SKM-1 treated with dmso at 0.1 percent for 144 hours (cell line): Measurements from ENCODE around the gene PAX5.
"Not testable (repeated sequence)": the region's sequence is repeated elsewhere in the genome, so short reads cannot be mapped to it uniquely, and the experiment has no call there.

Experiments
- DNase-seq: peaks from one replicate; lab custom pipeline; 2025; ENCODE audit not compliant: unreplicated experiment; lab: John Stamatoyannopoulos, UW

Gene PAX5

DNA sequence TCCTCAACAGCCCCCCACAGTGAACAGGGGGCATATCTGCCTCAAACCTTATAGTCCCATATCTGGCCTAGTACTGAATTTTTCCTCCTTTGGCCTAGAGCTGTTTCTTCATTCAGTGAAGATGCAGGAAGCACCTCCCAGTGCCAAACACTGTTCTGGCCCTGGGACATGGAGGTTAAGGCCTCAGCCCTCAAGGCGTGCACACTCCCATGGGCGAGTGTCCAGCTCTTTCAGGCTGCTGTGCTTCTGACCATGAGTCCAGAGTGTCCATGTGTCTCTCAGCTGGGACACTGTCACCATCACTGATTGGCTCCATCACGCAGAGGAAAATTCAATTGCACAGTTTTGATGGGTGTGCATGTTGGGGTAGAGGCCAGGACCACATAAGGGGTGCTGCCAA, 151.5 kb downstream of the PAX5 start:
- no peak for DNase-seq

DNA sequence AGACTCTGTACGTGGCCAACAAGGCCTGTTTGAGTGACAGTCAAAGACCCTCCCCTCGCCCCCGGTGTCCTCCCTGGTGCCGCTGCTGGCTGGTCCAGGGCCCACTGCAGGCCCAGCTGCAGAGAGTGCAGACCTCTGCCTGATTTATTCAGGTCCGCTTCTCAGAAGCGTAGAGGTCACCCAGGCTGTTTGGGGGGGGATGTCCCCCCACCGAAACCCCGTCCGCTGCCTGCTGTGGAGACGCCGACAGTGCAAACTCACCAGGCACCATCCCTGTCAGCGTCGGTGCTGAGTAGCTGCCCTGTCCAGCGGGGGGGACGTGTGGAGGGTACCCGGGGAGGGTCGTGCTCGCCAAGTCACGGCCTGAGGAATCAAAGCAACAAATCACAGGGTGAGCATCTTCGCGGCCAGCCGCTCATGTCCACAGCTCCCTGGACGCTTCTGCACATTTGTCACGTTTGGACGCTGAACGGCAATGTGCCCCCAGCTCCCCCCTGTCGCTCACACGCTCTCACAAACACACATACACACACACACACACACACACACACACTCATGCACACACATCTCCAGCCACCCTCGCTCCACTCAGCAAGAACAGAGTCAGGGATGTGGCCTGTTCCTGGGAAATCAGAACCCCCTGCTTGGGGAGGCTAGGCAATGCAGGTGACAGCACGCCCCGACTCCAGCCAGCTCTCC, 152.2 kb downstream of the PAX5 start:
- DNase-seq: no peak

DNA sequence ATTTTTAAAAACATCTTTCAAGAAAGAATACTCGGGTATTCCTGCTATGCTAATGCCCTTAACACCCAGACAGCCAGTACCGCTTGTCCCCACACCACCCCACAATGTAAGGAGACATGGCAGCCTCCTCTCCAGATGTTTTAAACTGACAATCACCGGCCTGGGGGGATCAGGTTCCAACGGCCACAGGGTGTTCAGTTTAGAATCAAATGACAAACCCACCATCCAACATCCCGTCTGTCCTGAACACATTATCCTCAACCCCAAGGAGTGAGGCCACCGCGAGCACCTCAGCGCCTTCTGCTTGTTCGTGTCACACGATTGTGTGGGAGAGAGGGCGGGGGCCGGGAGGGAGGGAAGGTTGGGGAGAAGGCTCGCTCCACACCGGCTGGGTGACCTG, 152.8 kb downstream of the PAX5 start:
- no peak for DNase-seq

DNA sequence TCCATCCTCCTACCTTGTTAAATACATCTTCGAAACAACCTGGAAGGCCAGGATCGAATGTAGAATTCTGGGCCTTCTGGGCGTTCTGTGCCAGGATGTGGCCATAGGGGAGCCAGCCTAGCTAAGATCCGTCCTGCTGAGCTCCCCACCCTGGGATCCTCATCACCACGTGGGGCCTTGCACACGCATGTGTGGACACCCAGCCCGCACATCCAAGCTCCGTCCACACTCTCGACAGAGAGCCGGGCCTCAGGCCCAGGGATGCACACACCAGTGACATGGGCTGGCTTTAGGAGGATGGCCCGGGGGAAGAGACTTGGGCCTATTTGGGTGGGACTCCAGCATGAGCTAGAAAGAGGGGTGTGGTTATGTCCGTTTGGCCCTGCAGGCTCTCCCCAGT, 154.0 kb downstream of the PAX5 start:
- no peak for DNase-seq

DNA sequence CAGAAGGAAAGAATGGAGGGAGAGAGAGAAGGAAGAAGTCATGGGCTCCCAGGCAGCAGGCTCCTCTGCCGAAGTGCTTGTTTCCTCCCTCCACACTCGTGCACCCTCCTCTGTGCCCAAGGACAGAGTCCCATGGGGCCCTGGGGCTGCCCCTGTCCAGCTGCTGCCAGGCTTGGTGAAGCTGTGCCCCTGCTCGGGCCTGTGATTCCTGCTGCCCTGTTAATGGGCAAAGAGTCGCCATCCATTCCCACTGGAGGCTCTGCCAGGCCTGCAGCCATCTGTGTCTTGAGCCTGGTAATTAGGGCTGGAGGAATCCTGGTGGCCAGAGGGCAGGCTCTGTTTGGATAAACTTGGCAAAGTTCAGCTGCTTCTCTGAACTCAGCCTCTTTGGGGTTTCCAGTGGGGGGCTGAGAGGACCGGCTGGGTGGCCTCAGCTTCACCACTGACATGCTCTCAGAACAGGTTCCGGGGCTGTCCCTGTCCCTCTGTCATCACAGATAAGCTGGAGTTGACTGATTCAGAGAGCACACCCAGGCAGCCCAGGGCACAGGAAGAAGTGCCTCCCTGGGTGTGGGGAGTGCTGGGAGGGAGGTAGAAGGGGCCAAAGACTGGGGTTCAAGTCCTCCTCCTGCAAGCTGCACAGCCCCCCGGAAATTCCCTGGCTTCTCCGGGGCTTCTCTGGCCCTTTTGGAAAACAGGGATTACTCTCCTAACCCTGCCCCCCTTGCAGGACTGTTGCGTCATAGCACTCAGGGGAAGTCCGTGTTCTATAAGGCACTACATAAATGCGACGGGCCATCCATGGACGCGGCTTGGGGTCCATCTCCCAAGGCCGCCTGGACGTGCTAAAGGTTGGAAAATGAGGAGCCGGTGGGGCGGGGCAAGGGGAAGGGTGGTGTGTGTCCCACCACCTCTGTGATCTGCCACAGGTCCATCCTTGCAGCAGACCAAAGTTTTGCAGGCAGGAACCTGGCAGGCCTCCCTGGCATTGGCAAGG, 154.8 kb downstream of the PAX5 start:
- no peak for DNase-seq

DNA sequence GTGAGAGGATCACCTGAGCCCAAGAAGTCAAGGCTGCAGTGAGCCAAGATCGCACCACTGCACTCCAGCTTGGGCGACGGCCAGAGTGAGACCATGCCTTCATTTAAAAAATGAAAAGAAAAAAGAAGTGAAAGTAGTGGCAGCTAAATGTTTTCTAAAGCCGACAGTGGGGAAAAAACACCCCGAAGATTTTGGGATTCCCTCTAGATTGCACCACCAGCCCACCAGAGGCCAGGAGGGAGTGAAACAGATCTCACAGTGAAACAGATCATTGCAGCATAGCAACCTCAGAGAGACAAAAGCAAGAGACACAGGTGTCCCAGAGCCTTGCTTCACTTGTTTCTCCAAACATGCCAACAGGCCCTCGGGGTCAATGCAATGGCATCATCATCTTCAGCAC, 156.8 kb downstream of the PAX5 start:
- DNase-seq: no peak

DNA sequence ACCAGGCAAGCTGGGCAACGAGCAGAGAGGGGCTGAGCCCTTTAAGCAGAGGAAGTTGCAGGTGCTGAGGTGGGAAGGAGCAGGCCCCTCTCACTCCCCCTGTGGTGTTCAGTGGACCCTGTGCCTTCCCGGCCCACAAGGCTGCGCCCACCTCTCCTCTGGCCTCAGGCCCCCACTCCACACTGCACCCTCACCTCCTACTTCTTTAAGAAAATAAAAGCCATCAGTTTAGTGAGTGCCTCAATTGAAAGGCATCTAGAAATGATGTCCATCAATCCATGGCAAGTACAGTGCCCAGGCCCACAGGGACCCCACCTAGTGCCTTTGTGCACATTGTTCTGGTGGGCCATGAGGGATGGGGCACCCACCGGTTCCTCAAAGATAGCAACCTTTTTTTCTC, 158.0 kb downstream of the PAX5 start:
- no peak for DNase-seq

DNA sequence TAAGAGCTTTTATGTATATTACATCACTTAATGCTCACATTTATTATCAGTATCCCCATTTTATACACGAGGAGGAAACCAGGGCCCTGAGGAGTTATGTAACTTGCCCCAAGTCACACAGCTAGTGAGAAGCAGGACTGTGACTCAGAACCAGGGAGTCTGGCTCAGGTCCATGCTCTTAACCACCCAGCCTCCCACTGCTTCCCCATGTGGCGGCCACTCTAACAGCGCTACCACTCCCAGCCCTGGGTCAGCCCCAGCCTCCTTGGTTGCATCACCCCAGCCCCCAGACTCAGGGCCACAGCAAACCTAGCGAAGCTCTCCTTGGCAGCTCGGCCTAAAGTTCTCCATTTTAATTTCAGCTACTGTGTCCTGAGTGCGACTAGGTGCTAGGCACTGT, 159.1 kb downstream of the PAX5 start:
- DNase-seq: no peak

DNA sequence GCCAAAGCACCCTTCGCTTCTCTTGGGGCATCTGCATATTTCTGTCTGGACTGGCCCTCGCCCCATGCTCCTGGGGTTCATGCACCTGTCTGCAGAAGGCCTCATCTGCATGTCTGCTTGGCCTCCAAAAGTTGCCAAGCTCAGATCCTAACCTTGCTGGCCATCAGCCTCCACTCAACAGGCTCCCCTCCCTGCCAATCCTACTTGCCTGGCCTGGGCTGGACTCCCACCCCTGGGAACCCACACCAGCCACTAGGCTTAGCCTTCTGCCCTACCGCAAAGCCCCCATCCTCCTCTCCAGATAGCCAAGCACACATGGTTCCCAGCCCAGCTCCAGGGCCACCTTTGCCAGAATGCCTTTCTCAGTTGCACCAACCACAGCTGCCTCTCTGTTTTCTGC, 159.8 kb downstream of the PAX5 start:
- DNase-seq: no peak

DNA sequence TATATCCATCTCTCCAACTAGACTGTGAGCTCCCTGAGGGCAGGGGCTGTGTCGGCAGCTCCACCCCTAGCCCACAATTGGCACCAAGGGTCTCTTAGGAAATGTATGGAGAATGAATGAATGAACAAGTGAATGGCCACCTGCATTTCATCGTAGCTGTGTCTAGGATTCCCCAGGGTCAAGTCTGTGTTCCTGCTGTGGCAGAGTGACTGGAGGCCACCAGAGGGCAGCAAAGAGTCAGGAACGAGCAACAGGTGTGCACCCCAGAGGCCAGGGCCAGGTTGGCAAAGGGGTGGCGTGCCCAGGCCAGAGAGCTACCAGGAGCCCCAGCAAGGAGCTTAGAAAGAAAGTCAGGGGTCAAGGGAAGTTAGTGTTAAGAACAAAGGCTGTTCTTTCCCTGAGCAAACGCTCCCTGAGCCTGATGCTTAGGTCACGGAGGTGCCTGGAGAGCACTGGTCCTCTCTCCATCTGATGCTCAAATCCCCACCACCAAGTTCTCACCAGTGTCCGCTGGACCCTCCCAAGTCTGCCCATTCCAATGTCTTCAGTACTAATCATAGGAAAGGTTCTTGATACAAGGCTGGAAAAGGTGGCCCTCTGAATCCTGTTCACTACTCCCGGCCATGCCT, 160.7 kb downstream of the PAX5 start:
- DNase-seq: peak; percentile 67

DNA sequence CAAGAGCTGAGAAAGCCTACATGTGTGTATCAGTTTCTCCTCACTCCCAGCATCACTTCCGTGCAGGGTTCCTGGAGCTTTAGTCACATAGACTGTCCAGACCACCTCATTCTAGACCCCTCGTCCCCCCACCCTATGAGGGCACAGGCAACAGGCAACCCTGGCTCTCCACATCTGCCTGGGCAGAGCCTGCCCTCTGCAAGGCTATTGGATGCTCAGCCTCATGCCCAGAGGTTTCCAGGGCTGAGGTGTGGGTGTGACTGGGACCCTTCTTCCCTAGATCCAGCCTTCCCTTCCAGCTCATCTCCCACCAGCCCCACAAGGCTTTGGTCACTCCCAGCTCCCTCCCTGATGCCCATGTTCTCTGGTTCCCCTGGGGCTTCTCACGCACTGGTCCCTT, 161.4 kb downstream of the PAX5 start:
- no peak for DNase-seq

DNA sequence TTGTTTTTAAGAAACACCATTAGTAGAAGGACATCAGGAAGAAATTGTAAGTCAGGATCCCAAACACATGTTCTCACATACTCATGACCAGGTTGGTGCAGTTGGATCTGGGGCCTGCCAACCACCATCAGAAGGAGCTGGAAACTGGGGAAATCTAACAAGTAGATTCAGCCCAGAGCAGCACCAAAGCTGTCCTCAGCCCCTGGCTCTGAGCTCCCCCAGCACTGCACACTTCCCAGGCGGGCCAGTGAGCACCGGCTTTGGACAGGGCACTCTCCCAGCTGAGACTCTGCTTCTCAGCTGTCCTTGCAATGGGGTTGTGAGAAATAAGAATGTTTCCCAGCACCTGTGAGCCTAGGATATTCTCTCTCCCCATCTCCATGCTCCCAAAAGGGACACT, 162.5 kb downstream of the PAX5 start:
- no peak for DNase-seq

DNA sequence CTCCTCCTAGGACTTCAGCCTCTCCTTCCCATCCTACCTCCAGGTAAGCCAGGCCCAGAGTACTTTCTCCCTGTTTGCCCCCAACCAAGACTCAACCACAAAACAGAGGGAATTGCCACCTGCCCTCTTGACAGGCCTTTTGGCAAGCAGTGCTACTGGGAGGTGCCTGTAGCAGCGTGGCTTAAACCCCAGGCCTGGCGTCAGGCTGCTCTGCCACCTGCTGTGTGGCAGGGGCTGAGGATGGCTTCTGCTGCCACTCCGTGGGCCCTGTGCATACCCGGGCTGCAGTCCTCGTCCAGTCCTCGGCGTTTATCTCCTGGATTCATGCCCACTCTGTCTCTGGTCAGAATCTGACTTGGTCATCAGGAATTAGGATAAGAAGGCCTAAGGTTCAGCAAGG, 163.1 kb downstream of the PAX5 start:
- DNase-seq: no peak

DNA sequence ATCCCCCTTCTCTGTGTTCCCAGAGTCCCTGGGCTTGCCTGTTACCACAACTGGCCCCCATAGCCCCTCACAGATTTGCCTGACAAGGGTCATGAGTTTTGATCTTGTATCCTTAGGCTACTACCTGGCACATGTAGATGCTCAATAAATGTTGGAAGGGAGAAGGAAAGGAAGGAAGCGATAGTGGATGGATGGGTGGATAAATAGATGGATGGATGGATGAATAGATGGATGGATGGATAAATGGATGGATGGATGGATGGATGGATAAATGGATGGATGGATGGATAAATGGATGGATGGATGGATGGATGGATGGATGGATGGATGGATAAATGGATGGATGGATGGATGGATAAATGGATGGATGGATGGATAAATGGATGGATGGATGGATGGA, 164.5 kb downstream of the PAX5 start:
- not testable (repeated sequence) for DNase-seq

DNA sequence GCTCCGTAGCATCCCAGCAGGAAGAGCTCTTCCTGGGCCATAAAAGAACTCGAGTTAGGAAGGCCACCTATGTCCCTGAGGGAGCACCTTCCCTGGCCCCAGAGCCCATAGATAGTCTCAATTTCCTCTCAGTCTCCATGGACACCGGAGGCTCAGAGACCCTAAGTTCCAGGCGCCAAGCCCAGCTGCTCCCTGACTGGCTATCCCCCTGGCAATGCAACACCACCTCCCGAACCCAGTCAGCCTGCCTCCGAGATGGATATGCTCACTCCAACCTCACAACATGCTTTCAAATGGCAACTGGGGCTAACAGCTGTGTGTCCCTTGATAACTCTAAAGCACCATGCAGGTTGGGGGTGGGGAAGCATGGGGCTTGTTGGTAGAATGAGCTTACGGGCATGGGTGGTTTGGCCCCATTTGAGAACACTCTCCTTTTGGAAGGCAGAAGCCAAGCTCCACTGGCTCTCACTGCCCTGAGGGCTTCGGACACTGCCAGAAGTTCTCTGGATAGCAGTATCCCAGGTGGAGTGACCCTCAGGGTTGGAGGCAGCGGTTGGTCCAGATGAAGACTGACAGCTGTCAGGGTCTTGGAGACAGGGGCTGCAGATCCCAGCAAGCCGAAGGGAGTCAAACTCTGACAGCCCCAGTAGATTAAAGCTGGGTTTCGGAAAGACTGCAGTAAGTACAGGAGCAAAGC, 165.3 kb downstream of the PAX5 start:
- DNase-seq: no peak

DNA sequence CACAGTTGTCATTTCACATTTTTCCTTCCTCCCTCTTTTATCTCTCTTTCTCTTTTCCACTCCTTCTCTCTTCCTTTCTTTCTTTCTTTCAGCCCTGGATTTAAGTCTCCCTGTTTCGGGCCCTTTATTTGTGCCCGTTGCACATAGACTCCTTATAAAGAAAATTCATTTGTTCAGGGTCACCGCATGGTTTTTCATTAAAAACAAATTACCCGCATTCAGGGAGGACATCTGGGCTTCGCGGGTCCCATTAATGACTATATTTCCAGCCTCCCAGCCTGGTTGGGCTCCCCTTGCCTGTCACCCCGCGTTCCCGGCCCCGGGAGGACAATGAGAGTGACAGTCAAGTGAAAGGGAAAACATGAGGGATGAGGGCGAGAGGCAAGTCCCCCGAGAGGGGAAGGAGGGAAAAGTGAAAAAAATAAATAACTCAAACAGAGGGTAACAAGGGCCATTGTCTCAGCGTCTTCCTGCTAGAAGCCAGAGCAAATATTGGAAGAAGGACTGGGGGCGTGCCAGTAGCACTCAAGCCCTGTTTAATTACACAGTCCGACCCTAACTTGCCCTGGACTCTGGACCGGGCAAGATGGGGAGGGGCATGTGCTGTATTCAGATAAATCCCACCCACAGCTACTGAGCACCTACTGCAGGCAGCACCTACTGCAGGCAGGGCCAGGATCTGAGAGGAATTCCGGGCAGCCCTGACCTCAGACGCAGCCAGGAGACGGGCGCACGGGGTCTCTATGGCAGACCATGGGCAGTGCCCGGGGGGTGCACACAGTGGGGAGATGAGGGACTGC, 166.2 kb downstream of the PAX5 start:
- no peak for DNase-seq

DNA sequence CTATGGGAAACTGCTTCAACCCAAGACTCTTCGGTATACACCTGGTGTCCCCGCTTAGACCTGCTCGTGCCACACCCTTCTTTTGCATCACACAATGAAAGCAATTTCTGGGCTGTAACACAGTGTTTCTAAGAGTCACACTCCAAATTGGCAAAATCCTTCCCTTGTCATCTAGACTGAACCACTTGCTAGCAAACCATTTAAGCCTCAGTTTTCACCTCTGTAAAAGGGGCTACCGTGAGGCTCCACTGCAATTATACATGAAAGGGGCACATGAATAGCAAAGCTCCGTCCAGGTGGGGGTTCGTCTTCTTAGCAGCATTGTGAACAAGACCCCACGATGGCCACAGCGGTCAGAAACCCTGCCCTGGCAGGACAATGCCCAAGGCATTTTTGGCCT, 166.8 kb downstream of the PAX5 start:
- no peak for DNase-seq

DNA sequence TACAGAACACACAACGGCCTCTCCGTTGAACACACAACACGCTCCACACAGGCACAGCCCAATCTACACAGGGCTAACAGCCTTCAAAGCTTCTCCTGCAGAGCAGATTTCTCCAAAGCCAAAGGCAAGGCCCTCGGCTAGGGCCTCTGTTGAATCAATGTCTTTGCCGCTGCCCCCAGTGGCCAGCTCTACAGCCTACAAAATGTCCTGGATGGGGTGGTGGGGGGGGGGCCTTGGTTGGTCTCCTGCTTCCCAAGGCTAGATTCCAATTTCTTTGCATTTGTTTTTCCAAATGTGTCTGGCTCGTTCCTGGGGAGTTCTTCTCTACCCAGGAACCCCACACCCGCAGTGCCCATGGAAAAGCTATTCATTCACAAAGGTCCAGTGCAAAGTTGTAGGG, 167.2 kb downstream of the PAX5 start:
- DNase-seq: no peak

DNA sequence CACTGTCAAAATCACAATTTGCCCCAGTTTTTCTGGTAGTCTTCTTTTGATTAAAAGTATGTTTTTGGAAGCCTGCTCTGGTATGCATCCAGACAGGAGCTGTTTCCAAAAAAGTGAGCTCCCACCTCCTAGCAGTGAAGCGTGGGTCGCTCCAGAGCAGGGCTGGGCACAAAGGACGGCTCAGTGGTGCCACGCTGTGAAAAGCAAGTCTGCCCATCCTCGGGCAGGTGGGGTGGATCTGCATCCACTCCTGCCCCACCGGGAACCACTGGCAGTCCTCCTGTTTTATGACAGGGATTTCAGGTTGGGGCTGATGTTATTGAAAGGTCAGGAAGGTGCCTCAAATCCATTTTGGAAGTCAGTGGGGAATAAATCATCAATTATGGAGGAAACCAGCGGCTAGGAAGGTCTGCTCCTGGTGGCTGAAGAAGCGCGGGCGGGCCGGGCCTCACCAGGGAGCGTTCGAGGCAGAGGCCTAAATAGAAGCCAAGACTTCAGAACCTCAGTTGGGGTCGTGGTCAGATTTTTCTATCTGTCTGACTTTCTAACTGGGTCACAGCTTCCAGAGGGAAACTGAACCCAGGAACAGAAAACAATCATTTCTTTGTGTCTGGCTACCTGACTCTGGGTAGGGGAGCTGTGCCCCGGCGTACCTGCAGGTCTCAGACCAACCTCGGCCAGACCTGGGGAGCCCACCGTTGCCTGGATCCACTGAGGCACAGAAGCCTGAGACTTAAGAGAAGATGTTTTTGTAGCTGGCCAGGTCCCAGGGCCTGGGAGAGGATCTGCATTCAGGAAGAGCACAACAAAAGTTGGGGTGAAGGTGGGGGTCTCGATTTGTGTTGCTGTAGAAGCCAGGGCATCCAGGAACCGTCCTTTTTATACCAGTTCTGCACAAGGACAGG, 168.1 kb downstream of the PAX5 start:
- no peak for DNase-seq
